ENCODE data around the gene GID8.

DNA sequence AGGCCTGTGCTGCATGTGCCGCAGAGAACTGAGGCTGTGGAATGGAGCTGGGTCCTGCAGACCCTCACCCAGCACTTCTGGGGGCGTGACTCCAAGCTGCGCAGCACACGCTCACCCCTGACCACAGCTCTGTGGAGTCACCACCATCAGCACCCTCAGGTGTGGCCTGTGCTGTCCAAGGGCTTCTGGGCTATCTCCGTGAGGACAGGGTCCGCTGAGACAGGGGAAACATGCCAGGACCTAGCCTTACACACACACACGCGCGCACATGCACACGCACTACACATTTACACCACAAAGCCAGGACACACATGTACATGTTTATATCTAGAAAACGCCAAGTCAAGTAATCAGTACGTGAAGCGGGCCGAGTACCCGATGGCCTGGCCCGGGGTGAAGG is 49.5 kb upstream of the GID8 start:
- TF ChIP-seq, protein P1, sequence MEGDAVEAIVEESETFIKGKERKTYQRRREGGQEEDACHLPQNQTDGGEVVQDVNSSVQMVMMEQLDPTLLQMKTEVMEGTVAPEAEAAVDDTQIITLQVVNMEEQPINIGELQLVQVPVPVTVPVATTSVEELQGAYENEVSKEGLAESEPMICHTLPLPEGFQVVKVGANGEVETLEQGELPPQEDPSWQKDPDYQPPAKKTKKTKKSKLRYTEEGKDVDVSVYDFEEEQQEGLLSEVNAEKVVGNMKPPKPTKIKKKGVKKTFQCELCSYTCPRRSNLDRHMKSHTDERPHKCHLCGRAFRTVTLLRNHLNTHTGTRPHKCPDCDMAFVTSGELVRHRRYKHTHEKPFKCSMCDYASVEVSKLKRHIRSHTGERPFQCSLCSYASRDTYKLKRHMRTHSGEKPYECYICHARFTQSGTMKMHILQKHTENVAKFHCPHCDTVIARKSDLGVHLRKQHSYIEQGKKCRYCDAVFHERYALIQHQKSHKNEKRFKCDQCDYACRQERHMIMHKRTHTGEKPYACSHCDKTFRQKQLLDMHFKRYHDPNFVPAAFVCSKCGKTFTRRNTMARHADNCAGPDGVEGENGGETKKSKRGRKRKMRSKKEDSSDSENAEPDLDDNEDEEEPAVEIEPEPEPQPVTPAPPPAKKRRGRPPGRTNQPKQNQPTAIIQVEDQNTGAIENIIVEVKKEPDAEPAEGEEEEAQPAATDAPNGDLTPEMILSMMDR (IDR thresholded peaks at IDR 0.05), result no peak
- no peak for TF ChIP-seq EZH2 (IDR thresholded peaks at IDR 0.05; ENCODE audit: borderline replicate concordance, insufficient read depth, low read depth, low read length, poor library complexity, severe bottlenecking)
